Liver (tissue), 9 donors: ENCODE results near the gene EMC6. TPM values are rescaled to one million over a fixed set of nuclear protein-coding genes. Genes with fewer than 3 reads are reported as not detected.
"Not testable (repeated sequence)": the region's sequence is repeated elsewhere in the genome, so short reads cannot be mapped to it uniquely, and the experiment has no call there.

Experiments used
- DNase-seq: peaks from one replicate; pipeline ENCODE4 v3.0.0-alpha.2; 2017; ENCODE audit warnings: low spot score
- H3K27ac ChIP-seq, 2 donors: one replicate each; pipeline ENCODE4 v1.7.0; 2013; ENCODE audit warnings: inconsistent platforms in 2 of 2, low read length in 2 of 2, control low read depth in 1 of 2, low read depth in 1 of 2, mild to moderate bottlenecking in 1 of 2
- H3K27me3 ChIP-seq, 4 donors: one replicate each; pipeline versions ENCODE4 v1.6.1 to v1.7.0; 2013; ENCODE audit warnings: low read length in 3 of 4, inconsistent platforms in 1 of 4, mild to moderate bottlenecking in 1 of 4, moderate library complexity in 1 of 4; ENCODE audit not compliant: control insufficient read depth in 4 of 4, insufficient read depth in 4 of 4
- H3K36me3 ChIP-seq, 4 donors: one replicate each; pipeline versions ENCODE4 v1.6.1 to v1.7.0; 2013; ENCODE audit warnings: low read length in 3 of 4, mild to moderate bottlenecking in 3 of 4, low read depth in 1 of 4, moderate library complexity in 1 of 4; ENCODE audit not compliant: control insufficient read depth in 4 of 4, insufficient read depth in 3 of 4
- H3K4me1 ChIP-seq, 4 donors: one replicate each; pipeline versions ENCODE4 v1.6.1 to v1.7.0; 2013; ENCODE audit warnings: low read length in 3 of 4, mild to moderate bottlenecking in 3 of 4, moderate library complexity in 1 of 4; ENCODE audit not compliant: control insufficient read depth in 4 of 4, insufficient read depth in 4 of 4
- H3K4me3 ChIP-seq, 3 donors: one replicate each; pipeline versions ENCODE4 v1.6.1 to v1.7.0; 2013; ENCODE audit warnings: low read length in 3 of 3, control low read depth in 1 of 3, low read depth in 1 of 3, mild to moderate bottlenecking in 1 of 3
- H3K9ac ChIP-seq, 2 donors: one replicate each; pipeline ENCODE4 v1.7.0; 2013; ENCODE audit warnings: low read length in 2 of 2, mild to moderate bottlenecking in 2 of 2, moderate library complexity in 2 of 2, control low read depth in 1 of 2, low read depth in 1 of 2
- H3K9me3 ChIP-seq, 4 donors: one replicate each; pipeline versions ENCODE4 v1.6.1 to v1.7.0; 2013; ENCODE audit warnings: low read length in 3 of 4; ENCODE audit not compliant: control insufficient read depth in 4 of 4
- EGR1 ChIP-seq, 2 donors: IDR thresholded peaks; 2 replicates each; pipeline ENCODE4 v1.6.1; 2016 to 2018; ENCODE audit warnings: antibody characterized with exemption in 2 of 2, low read depth in 2 of 2
- FOXA2 ChIP-seq: IDR thresholded peaks from 2 replicates; pipeline ENCODE4 v1.6.1; 2016; ENCODE audit warnings: antibody characterized with exemption
- GABPA ChIP-seq, 2 donors: IDR thresholded peaks in 1 of 2; conservative IDR thresholded peaks in 1 of 2; 2 replicates each; pipeline ENCODE4 v1.6.1; 2016; ENCODE audit warnings: antibody characterized with exemption in 2 of 2, mild to moderate bottlenecking in 1 of 2, moderate library complexity in 1 of 2
- HNF4G ChIP-seq: IDR thresholded peaks from 2 replicates; pipeline ENCODE4 v1.6.1; 2016; ENCODE audit warnings: antibody characterized with exemption
- JUND ChIP-seq, 2 donors: IDR thresholded peaks; 2 replicates each; pipeline ENCODE4 v1.6.1; 2016; ENCODE audit warnings: antibody characterized with exemption in 2 of 2
- NR2F2 ChIP-seq: IDR thresholded peaks from 2 replicates; pipeline ENCODE4 v1.6.1; 2016; ENCODE audit warnings: antibody characterized with exemption
- REST ChIP-seq: IDR thresholded peaks from 2 replicates; pipeline ENCODE4 v1.6.1; 2016; ENCODE audit warnings: antibody characterized with exemption, mild to moderate bottlenecking
- SP1 ChIP-seq: IDR thresholded peaks from 2 replicates; pipeline ENCODE4 v1.6.1; 2018; ENCODE audit warnings: antibody characterized with exemption, mild to moderate bottlenecking
- TAF1 ChIP-seq: conservative IDR thresholded peaks from 2 replicates; pipeline ENCODE4 v1.6.1; 2016; ENCODE audit warnings: antibody characterized with exemption, mild to moderate bottlenecking
- YY1 ChIP-seq: IDR thresholded peaks from 2 replicates; pipeline ENCODE4 v1.6.1; 2016; ENCODE audit warnings: antibody characterized with exemption, mild to moderate bottlenecking
- WGBS: extraction: QIAGEN DNeasy Blood & Tissue Kit; methylation state at CpG from one replicate; pipeline ENCODE4 v1.1.7; 2013; 5-methylcytosine and 5-hydroxymethylcytosine counted together
- polyA plus RNA-seq, 2 donors: library from polyadenylated mRNA; stranded (reverse) in 1 of 2; unstranded in 1 of 2; fragments of 200-250 nt in 1 of 2; fragments of >200 nt in 1 of 2; fragmentation: Nextera tagmentation in 1 of 2; extraction: Ambion mirVana in 1 of 2; gene quantifications; one replicate each; pipeline versions ENCODE4 v1.2.1 to v1.2.3, GENCODE V29; 2013 to 2015
- total RNA-seq, 2 donors: library from RNA; depleted of rRNA; stranded (reverse); fragments of >200 nt; gene quantifications; one replicate each; pipeline ENCODE4 v1.2.3, GENCODE V29; 2014
- TF ChIP-seq, protein P1 (sequence below): fragments of 150-350 bp; IDR thresholded peaks from 2 replicates; pipeline ENCODE4 v1.5.1; 2017; ENCODE audit warnings: improper control_type of control experiment, low read depth, low read length; ENCODE audit not compliant: missing input control
- TF ChIP-seq, protein P2 (sequence below): IDR thresholded peaks from 2 replicates; pipeline ENCODE4 v1.6.1; 2016; ENCODE audit warnings: antibody characterized with exemption
- donor health status: healthy.
- donor health status: healthy.
- donor health status: healthy.
- donor health status: healthy.
- donor health status: healthy.

The EMC6 gene
- total and polyA plus RNA-seq, 4 donors = 12.3 to 107 (median 47.6) TPM

DNA sequence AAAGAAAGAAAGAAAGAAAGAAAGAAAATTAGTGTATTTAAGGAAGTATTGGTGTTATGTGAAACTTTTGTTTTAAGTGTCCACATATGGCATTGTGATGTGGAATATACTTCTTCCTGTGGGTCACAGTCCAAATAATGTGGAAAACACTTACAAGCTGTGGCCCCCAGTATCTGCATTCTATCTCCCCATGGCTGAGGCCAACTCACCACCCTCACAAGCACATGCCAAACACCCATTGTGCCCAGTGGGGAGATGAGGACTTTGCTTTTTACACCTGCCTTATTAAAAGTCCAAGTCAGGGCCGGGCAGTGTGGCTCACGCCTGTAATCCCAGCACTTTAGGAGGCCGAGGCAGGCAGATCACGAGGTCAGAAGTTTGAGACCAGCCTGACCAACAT is 31.3 kb downstream of the EMC6 start:
- no peak for DNase-seq
- H3K27ac ChIP-seq = no peak overlapping the region
- no peaks in the 10 kb centered on the region for H3K36me3 ChIP-seq
- TF ChIP-seq GABPA (IDR thresholded peaks at IDR 0.05 in 1 of 2, conservative IDR thresholded peaks at IDR 0.05 in 1 of 2) (no peak), JUND (IDR thresholded peaks at IDR 0.05) (no peak), YY1 (no peak), FOXA2 (no peak), TAF1 (no peak), HNF4G (no peak), EGR1 (IDR thresholded peaks at IDR 0.05; ENCODE audit: low read depth in 2 of 2) (no peak), SP1 (no peak), NR2F2 (no peak), REST (no peak)
- TF ChIP-seq, protein P1, sequence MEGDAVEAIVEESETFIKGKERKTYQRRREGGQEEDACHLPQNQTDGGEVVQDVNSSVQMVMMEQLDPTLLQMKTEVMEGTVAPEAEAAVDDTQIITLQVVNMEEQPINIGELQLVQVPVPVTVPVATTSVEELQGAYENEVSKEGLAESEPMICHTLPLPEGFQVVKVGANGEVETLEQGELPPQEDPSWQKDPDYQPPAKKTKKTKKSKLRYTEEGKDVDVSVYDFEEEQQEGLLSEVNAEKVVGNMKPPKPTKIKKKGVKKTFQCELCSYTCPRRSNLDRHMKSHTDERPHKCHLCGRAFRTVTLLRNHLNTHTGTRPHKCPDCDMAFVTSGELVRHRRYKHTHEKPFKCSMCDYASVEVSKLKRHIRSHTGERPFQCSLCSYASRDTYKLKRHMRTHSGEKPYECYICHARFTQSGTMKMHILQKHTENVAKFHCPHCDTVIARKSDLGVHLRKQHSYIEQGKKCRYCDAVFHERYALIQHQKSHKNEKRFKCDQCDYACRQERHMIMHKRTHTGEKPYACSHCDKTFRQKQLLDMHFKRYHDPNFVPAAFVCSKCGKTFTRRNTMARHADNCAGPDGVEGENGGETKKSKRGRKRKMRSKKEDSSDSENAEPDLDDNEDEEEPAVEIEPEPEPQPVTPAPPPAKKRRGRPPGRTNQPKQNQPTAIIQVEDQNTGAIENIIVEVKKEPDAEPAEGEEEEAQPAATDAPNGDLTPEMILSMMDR = no peak
- TF ChIP-seq, protein P2, sequence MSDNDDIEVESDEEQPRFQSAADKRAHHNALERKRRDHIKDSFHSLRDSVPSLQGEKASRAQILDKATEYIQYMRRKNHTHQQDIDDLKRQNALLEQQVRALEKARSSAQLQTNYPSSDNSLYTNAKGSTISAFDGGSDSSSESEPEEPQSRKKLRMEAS = no peak
- H3K4me3 ChIP-seq = no peak overlapping the region
- no peak overlapping the region for H3K9ac ChIP-seq
- peaks cover 0 to 10% (median 5%) of the 10 kb centered on the region in 4 donors for H3K9me3 ChIP-seq
- no peaks in the 10 kb centered on the region for H3K27me3 ChIP-seq
- peaks cover 4 to 10% (median 10%) of the 10 kb centered on the region in 4 donors for H3K4me1 ChIP-seq
- WGBS = 91% methylated on average over 4 of the region's 4 CpGs

DNA sequence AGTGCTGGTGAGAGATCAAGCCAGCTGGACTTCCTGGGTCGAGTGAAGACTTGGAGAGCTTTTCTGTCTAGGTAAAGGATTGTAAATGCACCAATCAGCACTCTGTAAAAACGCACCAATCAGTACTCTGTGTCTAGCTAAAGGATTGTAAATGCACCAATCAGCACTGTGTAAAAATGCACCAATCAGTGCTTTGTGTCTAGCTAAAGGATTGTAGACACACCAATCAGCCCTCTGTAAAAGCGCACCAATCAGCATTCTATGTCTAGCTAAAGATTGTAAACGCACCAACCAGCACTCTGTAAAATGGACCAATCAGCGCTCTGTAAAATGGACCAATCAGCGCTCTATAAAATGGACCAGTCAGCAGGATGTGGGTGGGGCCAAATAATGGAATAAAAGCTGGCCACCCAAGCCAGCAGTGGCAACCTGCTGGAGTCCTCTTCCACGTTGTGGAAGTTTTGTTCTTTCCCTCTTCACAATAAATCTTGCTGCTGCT is 33.5 kb downstream of the EMC6 start:
- not testable (repeated sequence) for H3K36me3 ChIP-seq, DNase-seq, H3K4me3 ChIP-seq, H3K27me3 ChIP-seq, H3K9ac ChIP-seq, H3K27ac ChIP-seq, H3K4me1 ChIP-seq
- H3K9me3 ChIP-seq = peaks cover 0 to 10% (median 5%) of the 10 kb centered on the region in 4 donors
- WGBS = 90% methylated on average over 7 of the region's 7 CpGs
